UCSD-AML1 (cell line): Measurements from ENCODE around the gene PRKACA.
"Not testable (repeated sequence)": the region's sequence is repeated elsewhere in the genome, so short reads cannot be mapped to it uniquely, and the experiment has no call there.

ENCODE experiments used
- DNase-seq: peaks from one replicate; lab custom pipeline; 2025; ENCODE audit not compliant: unreplicated experiment; lab: John Stamatoyannopoulos, UW

PRKACA gene

DNA sequence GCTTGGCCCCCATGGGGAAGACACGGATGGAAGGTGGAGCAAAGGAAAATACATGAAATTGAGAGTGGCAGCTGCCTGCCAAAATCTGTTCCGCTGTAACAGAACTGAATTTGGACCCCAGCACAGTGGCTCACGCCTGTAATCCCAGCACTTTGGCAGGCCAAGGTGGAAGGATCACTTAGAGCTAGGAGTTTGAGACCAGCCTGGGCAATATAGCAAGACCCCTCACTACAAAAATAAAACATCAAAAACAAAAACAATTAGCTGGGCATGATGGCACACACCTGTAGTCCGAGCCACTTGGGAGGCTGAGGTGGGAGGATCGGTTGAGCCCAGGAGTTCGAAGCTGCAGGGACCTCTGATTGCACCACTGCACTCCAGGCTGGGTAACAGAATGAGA lies 65.1 kb downstream of the PRKACA start:
- no peak for DNase-seq

- no peak for DNase-seq
Observed at GRCh38 chr19:14051980-14052379, 65.6 kb downstream of the PRKACA start.

- DNase-seq: not testable (repeated sequence)
Observed at GRCh38 chr19:14050961-14051360, 66.6 kb downstream of the PRKACA start.

DNA sequence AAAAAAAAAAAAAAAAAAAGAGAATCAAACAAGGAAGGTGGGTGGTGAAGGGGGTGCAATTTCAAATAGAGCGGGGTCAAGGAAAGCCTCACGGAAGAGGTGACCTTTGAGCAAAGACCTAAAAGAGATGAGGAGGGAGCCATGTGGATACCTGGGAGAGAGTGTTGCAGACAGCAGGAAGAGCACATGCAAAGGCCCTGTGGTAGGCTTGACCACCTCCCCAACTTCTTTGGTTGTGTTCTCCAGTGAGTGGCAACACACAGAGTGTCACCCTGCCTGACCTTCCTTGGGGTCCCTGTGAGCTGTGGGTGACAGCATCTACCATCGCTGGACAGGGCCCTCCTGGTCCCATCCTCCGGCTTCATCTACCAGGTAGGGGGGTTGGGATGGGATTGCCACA lies 67.0 kb downstream of the PRKACA start:
- DNase-seq: no peak

- DNase-seq: peak; percentile 71
Observed at GRCh38 chr19:14048443-14049153, 69.0 kb downstream of the PRKACA start.

GRCh38 chr19:14047866-14048265 lies 69.7 kb downstream of the PRKACA start:
- not testable (repeated sequence) for DNase-seq

- DNase-seq: not testable (repeated sequence)
Observed at GRCh38 chr19:14042659-14043608, 74.6 kb downstream of the PRKACA start.
